HEK293 (cell line): ENCODE measurements around the gene INSM1.
"Not testable (repeated sequence)": the region's sequence is repeated elsewhere in the genome, so short reads cannot be mapped to it uniquely, and the experiment has no call there.

ENCODE experiments used
- KLF10 ChIP-seq: fragments of 450-650 bp; IDR thresholded peaks from 2 replicates; pipeline ENCODE4 v1.5.1; 2018; ENCODE audit warnings: missing biosample characterization, mild to moderate bottlenecking, missing genetic modification characterization
- KLF16 ChIP-seq: fragments of 450-650 bp; formaldehyde crosslinking; IDR thresholded peaks from 2 replicates; pipeline ENCODE4 v1.5.1; 2017; ENCODE audit warnings: missing biosample characterization, missing genetic modification characterization
- SCRT1 ChIP-seq: fragments of 450-650 bp; formaldehyde crosslinking; IDR thresholded peaks from 2 replicates; pipeline ENCODE4 v1.5.1; 2016; ENCODE audit warnings: missing biosample characterization, missing genetic modification characterization, borderline replicate concordance
- ZNF214 ChIP-seq: fragments of 450-650 bp; formaldehyde crosslinking; IDR thresholded peaks from 2 replicates; pipeline ENCODE4 v1.5.1; 2017; ENCODE audit warnings: missing biosample characterization, mild to moderate bottlenecking, missing genetic modification characterization, borderline replicate concordance
- ZNF266 ChIP-seq: fragments of 450-650 bp; formaldehyde crosslinking; IDR thresholded peaks from 2 replicates; pipeline ENCODE4 v1.5.1; 2016; ENCODE audit warnings: missing biosample characterization, missing genetic modification characterization, low read depth
- ZNF416 ChIP-seq: fragments of 450-650 bp; formaldehyde crosslinking; IDR thresholded peaks from 2 replicates; pipeline ENCODE4 v1.5.1; 2016; ENCODE audit warnings: missing biosample characterization, missing genetic modification characterization
- ZNF791 ChIP-seq: fragments of 450-650 bp; formaldehyde crosslinking; IDR thresholded peaks from 2 replicates; pipeline ENCODE4 v1.5.1; 2016; ENCODE audit warnings: missing biosample characterization, missing genetic modification characterization
- TF ChIP-seq, protein P1 (sequence below): fragments of 450-650 bp; formaldehyde crosslinking; IDR thresholded peaks from 2 replicates; pipeline ENCODE4 v1.5.1; 2016; ENCODE audit warnings: missing biosample characterization, missing genetic modification characterization
- TF ChIP-seq, protein P2 (sequence below): fragments of 450-650 bp; IDR thresholded peaks from 2 replicates; pipeline ENCODE4 v1.5.1; 2018; ENCODE audit warnings: missing biosample characterization, mild to moderate bottlenecking, missing genetic modification characterization
- TF ChIP-seq, protein P3 (sequence below): fragments of 450-650 bp; formaldehyde crosslinking; IDR thresholded peaks from 2 replicates; pipeline ENCODE4 v1.5.1; 2016; ENCODE audit warnings: missing biosample characterization, missing genetic modification characterization
- TF ChIP-seq, protein P4 (sequence below): fragments of 450-650 bp; formaldehyde crosslinking; IDR thresholded peaks from 2 replicates; pipeline ENCODE4 v1.5.1; 2016; ENCODE audit warnings: missing biosample characterization, missing genetic modification characterization
- TF ChIP-seq, protein P5 (sequence below): fragments of 450-650 bp; formaldehyde crosslinking; IDR thresholded peaks from 2 replicates; pipeline ENCODE4 v1.5.1; 2016; ENCODE audit warnings: missing biosample characterization, missing genetic modification characterization, low read depth
- TF ChIP-seq, protein P6 (sequence below): fragments of 450-650 bp; formaldehyde crosslinking; IDR thresholded peaks from 2 replicates; pipeline ENCODE4 v1.5.1; 2016; ENCODE audit warnings: missing biosample characterization, missing genetic modification characterization, low read depth

DNA sequence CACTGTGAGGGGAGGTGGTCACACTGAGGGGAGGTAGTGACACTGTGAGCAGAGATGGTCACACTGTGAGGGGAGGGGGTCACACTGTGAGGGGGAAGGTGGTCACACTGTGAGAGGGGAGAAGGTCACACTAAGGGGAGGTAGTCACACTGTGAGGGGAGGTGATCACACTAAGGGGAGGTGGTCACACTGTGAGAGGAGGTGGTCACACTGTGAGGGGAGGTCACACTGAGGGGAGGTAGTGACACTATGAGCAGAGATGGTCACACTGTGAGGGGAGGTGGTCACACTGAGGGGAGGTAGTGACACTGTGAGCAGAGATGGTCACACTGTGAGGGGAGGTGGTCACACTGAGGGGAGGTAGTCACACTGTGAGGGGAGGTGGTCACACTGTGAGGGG, 12.4 kb upstream of the INSM1 start:
- TF ChIP-seq ZNF791; KLF16 (tag by site-specific recombination); ZNF214 (tag by site-specific recombination); ZNF416 (tag by site-specific recombination); KLF10; ZNF266; SCRT1: not testable (repeated sequence)
- TF ChIP-seq, protein P1, sequence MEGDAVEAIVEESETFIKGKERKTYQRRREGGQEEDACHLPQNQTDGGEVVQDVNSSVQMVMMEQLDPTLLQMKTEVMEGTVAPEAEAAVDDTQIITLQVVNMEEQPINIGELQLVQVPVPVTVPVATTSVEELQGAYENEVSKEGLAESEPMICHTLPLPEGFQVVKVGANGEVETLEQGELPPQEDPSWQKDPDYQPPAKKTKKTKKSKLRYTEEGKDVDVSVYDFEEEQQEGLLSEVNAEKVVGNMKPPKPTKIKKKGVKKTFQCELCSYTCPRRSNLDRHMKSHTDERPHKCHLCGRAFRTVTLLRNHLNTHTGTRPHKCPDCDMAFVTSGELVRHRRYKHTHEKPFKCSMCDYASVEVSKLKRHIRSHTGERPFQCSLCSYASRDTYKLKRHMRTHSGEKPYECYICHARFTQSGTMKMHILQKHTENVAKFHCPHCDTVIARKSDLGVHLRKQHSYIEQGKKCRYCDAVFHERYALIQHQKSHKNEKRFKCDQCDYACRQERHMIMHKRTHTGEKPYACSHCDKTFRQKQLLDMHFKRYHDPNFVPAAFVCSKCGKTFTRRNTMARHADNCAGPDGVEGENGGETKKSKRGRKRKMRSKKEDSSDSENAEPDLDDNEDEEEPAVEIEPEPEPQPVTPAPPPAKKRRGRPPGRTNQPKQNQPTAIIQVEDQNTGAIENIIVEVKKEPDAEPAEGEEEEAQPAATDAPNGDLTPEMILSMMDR (tag by site-specific recombination) = not testable (repeated sequence)
- TF ChIP-seq, protein P2, sequence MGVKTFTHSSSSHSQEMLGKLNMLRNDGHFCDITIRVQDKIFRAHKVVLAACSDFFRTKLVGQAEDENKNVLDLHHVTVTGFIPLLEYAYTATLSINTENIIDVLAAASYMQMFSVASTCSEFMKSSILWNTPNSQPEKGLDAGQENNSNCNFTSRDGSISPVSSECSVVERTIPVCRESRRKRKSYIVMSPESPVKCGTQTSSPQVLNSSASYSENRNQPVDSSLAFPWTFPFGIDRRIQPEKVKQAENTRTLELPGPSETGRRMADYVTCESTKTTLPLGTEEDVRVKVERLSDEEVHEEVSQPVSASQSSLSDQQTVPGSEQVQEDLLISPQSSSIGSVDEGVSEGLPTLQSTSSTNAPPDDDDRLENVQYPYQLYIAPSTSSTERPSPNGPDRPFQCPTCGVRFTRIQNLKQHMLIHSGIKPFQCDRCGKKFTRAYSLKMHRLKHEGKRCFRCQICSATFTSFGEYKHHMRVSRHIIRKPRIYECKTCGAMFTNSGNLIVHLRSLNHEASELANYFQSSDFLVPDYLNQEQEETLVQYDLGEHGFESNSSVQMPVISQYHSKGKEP (tag by site-specific recombination) = not testable (repeated sequence)
- TF ChIP-seq, protein P3, sequence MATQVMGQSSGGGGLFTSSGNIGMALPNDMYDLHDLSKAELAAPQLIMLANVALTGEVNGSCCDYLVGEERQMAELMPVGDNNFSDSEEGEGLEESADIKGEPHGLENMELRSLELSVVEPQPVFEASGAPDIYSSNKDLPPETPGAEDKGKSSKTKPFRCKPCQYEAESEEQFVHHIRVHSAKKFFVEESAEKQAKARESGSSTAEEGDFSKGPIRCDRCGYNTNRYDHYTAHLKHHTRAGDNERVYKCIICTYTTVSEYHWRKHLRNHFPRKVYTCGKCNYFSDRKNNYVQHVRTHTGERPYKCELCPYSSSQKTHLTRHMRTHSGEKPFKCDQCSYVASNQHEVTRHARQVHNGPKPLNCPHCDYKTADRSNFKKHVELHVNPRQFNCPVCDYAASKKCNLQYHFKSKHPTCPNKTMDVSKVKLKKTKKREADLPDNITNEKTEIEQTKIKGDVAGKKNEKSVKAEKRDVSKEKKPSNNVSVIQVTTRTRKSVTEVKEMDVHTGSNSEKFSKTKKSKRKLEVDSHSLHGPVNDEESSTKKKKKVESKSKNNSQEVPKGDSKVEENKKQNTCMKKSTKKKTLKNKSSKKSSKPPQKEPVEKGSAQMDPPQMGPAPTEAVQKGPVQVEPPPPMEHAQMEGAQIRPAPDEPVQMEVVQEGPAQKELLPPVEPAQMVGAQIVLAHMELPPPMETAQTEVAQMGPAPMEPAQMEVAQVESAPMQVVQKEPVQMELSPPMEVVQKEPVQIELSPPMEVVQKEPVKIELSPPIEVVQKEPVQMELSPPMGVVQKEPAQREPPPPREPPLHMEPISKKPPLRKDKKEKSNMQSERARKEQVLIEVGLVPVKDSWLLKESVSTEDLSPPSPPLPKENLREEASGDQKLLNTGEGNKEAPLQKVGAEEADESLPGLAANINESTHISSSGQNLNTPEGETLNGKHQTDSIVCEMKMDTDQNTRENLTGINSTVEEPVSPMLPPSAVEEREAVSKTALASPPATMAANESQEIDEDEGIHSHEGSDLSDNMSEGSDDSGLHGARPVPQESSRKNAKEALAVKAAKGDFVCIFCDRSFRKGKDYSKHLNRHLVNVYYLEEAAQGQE (tag by site-specific recombination) = not testable (repeated sequence)
- TF ChIP-seq, protein P4, sequence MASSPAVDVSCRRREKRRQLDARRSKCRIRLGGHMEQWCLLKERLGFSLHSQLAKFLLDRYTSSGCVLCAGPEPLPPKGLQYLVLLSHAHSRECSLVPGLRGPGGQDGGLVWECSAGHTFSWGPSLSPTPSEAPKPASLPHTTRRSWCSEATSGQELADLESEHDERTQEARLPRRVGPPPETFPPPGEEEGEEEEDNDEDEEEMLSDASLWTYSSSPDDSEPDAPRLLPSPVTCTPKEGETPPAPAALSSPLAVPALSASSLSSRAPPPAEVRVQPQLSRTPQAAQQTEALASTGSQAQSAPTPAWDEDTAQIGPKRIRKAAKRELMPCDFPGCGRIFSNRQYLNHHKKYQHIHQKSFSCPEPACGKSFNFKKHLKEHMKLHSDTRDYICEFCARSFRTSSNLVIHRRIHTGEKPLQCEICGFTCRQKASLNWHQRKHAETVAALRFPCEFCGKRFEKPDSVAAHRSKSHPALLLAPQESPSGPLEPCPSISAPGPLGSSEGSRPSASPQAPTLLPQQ (tag by site-specific recombination) = not testable (repeated sequence)
- TF ChIP-seq, protein P5, sequence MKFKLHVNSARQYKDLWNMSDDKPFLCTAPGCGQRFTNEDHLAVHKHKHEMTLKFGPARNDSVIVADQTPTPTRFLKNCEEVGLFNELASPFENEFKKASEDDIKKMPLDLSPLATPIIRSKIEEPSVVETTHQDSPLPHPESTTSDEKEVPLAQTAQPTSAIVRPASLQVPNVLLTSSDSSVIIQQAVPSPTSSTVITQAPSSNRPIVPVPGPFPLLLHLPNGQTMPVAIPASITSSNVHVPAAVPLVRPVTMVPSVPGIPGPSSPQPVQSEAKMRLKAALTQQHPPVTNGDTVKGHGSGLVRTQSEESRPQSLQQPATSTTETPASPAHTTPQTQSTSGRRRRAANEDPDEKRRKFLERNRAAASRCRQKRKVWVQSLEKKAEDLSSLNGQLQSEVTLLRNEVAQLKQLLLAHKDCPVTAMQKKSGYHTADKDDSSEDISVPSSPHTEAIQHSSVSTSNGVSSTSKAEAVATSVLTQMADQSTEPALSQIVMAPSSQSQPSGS (tag by site-specific recombination) = not testable (repeated sequence)
- TF ChIP-seq, protein P6, sequence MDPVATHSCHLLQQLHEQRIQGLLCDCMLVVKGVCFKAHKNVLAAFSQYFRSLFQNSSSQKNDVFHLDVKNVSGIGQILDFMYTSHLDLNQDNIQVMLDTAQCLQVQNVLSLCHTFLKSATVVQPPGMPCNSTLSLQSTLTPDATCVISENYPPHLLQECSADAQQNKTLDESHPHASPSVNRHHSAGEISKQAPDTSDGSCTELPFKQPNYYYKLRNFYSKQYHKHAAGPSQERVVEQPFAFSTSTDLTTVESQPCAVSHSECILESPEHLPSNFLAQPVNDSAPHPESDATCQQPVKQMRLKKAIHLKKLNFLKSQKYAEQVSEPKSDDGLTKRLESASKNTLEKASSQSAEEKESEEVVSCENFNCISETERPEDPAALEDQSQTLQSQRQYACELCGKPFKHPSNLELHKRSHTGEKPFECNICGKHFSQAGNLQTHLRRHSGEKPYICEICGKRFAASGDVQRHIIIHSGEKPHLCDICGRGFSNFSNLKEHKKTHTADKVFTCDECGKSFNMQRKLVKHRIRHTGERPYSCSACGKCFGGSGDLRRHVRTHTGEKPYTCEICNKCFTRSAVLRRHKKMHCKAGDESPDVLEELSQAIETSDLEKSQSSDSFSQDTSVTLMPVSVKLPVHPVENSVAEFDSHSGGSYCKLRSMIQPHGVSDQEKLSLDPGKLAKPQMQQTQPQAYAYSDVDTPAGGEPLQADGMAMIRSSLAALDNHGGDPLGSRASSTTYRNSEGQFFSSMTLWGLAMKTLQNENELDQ (tag by site-specific recombination) = not testable (repeated sequence)
